Tibial nerve (tissue), 3 donors: ENCODE results near the gene PAFAH1B2.
"Not testable (repeated sequence)": the region's sequence is repeated elsewhere in the genome, so short reads cannot be mapped to it uniquely, and the experiment has no call there.

Source experiments
- POLR2A ChIP-seq, 2 donors: fragments of 450-650 bp; IDR thresholded peaks; one replicate each; pipeline ENCODE4 v1.6.1; 2017; ENCODE audit warnings: antibody characterized with exemption in 2 of 2, mild to moderate bottlenecking in 2 of 2, moderate library complexity in 2 of 2
- TF ChIP-seq, protein P1 (sequence below), 5 experiments: fragments of 200-600 bp in 3 of 5; fragments of 450-650 bp in 2 of 5; sonication (generic) in 3 of 5; IDR thresholded peaks; one replicate each; pipeline ENCODE4 v1.5.1; 2016 to 2019; ENCODE audit warnings: antibody characterized with exemption in 5 of 5, mild to moderate bottlenecking in 3 of 5, moderate library complexity in 2 of 5

DNA sequence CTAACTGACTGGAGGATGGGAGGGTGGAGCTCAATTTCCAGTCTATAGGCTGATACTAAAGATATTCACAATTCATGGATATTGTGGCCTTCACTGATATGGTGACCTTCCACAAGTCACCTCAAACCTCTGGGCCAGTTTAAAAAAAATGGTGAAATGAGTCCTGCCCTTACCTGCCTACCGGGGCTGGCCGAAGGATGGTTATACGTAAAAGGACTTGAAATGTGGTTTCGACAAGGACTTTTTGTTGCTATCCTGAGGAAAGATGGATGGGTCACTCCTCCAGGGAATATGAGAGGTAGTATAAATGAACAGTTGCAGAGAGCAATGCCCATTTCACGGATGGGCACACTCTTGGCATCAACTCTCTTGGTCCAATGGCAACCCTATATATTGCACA is 63.4 kb downstream of the PAFAH1B2 start:
- TF ChIP-seq, protein P1, sequence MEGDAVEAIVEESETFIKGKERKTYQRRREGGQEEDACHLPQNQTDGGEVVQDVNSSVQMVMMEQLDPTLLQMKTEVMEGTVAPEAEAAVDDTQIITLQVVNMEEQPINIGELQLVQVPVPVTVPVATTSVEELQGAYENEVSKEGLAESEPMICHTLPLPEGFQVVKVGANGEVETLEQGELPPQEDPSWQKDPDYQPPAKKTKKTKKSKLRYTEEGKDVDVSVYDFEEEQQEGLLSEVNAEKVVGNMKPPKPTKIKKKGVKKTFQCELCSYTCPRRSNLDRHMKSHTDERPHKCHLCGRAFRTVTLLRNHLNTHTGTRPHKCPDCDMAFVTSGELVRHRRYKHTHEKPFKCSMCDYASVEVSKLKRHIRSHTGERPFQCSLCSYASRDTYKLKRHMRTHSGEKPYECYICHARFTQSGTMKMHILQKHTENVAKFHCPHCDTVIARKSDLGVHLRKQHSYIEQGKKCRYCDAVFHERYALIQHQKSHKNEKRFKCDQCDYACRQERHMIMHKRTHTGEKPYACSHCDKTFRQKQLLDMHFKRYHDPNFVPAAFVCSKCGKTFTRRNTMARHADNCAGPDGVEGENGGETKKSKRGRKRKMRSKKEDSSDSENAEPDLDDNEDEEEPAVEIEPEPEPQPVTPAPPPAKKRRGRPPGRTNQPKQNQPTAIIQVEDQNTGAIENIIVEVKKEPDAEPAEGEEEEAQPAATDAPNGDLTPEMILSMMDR (IDR thresholded peaks at IDR 0.05): not testable (repeated sequence)
- not testable (repeated sequence) for TF ChIP-seq POLR2A (IDR thresholded peaks at IDR 0.05)
